GM19193 (cell line): ENCODE results near the gene ZMIZ1.

ENCODE experiments used
- POLR2A ChIP-seq: IDR thresholded peaks from 4 replicates; pipeline ENCODE4 v1.6.1; 2011; ENCODE audit not compliant: insufficient read depth, insufficient read length; ENCODE audit errors: extremely low read depth

Gene ZMIZ1

DNA sequence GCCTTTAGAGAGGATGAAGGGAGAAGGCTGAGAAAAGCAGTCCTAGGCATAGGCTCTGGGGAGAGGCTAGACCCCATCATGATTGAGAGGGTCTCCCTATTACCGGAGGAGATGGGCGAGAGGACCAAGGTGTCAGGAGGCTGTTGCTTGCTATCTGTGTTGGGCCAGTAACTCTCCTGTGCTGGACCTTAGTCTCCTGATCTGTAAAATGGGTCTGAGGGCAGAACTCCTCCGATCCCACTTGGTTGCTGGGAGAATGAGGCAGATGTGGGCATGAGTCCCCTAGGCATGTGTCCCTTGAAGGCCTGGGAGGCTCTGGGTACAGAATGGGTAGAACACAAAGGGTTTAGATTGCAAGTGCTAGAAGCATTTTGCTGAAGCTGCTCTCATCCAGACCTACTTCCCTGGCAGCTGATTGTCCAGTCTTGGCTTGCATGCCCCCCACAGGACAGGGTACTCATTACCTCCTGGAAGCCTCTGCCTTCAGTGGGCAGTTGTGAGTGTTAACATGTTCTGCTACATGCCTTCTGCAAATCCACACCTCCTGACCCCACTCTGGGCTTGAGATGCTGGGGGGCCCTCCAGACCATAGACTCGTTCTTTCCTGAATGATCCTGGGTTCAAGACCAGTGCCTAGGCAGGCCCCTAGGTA, 4.4 kb downstream of the ZMIZ1 start:
- no peak for TF ChIP-seq POLR2A

DNA sequence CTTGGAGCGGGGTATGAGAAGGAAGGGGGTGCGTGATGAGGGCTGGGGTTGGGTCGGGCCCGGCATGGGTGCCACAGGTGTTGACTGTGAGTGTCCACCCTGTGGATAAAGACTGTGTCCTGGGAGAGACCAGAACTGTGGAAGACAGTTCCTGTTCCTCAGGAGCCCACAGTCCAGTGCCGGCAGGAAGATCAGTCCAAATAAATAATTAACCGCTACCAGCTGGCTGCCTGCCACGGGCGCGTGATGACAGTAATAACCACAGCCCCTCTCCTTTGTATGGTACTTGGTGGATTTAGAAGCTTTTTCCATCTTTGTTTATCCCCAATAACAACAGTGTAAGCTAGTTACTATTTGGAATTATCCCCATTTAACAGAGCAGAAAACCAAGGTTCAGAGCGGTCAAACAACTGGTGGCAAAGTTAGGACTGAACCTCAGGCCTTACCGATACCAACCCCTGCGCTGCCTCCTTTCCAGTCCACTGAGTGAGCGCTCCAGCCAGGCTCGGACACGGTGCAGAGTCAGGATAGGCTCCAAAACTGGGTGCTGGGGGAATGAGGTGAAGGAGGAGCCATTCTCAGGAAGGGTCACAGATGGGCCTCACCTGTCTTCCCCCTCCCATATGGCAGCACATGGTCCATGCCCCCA, 5.1 kb downstream of the ZMIZ1 start:
- no peak for TF ChIP-seq POLR2A

DNA sequence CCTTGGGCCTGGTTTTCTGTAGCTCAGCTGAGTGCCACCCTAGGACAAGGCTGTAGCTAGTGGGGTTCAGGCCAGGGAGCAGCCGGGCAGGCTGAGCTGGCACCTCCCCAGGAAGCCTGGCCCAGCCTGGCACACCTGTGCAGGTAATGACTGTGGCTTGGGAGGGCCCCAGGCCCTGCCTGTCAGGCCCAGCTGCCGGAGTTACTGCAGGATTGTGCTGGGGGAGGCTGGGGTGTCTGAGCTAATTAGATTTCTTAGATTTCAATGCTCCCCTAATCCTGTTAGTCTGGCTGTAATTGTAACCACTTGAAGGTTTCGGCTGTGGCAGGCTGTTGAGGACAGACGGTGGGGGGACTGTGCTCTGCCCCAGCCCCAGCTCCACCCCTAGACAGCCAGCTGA, 6.0 kb downstream of the ZMIZ1 start:
- no peak for TF ChIP-seq POLR2A

- no peak for TF ChIP-seq POLR2A
Measured at GRCh38 chr10:79075418-79075817, 6.7 kb downstream of the ZMIZ1 start.

DNA sequence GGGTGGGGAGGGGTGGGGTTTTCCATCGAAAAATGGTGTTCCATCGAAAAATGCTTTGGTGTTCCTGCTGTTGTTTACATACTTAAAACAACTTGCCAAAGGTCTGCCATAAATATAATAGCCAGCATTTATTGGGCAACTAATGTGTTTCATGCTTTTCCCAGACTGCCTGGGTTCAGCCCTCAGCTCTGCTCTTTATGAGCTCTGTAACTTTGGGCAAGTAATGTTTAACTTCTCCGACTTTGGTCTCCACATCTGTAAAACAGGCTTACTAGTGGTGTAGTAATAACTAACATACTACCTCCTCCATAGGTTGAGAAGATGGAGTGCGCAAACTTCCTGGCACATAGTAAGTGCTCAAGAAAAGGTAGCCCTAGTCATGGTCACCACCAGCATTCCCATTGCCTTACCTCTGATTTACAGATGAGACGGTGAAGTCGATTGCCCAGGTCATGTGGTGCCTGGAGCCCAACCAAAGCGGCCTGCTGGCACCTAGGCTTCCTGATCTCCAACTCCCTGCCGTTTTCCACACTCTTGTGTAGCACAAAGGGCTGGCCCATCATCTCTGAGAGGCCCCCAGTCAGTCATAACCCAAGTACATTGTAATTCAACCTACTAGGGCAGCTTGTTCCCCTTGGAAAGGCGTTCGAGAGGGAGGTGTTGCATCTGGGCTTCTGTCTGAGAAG, 8.9 kb downstream of the ZMIZ1 start:
- TF ChIP-seq POLR2A = no peak

DNA sequence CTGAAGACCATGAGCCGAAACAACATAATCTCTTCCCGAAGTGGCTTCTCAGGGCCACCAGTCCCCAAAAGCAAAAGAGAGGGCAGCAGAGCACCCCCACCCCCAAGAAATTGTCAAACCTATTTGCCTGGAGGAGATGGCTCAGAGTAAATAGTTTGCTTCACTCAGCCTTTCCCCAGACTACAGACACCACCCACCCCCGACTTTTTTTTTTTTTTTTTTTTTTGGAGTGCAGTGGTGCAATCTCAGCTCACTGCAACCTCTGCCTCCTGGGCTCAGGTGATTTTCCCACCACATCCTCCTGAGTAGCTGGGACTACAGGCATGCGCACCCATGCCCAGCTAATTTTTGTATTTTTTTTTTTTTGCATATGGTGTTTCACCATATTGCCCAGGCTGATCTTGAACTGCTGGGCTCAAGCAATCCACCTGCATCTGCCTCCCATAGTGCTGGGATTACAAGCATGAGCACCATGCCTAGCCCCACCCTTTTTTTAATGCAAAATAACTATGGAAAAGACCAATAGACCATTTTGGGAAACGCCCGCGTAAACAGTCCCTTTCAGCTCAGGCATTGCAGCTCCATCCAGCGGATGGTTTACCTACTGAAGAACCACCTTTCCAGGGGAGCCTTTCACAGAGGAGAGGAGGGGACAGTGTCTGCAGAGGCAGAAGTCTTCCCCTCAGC, 9.7 kb downstream of the ZMIZ1 start:
- TF ChIP-seq POLR2A = no peak

DNA sequence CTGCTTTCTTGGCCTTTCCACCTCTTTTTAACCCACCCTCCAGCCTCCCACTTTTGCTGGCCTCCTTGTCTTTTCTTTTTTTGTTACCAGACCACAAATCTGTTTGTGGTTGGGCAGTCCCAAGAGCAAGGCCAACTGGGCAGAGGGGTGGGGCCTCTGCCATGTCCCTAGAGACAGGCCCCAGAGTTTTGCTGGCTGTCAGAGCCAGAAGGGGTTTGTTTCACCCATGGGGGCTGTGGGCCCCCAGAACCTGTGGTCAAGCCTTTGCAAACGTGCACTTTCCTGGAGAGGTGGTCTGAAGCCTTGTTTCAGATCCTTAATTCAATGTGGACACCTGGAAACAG, 10.3 kb downstream of the ZMIZ1 start:
- no peak for TF ChIP-seq POLR2A

GRCh38 chr10:79079490-79080355, 11.0 kb downstream of the ZMIZ1 start:
- no peak for TF ChIP-seq POLR2A

DNA sequence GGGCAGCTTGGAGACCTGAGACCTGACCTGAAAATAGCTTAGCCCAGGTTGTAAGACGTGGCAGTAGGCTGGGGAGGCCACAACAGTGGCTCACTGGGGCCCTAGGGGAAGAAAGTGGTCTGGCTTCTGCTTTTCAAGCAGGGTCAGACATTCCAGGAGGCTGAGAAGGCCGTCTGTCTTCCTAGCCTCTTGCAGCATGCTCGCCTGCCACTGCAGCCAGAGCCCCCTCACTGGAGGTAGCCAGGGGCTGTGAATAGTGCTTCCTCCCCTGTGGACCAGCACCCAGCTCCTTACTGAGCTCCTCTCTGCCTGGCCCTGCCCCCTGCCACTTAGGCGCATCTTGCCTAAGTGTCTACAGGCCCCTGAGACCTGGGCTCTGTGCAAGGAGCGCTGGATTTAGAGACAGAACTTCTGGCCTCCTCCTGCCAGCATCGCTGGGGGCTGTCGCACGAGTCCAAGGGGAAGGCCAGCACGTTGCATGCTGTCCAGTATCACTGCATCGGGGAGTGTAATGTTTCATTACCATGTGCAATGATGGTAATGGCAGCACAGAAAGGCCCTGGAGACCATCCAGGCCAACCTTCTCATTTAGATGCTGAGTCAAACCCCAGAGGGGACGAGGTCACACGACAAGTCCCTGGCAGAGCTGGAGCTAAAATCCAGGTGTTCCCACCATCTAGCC, 12.7 kb downstream of the ZMIZ1 start:
- no peak for TF ChIP-seq POLR2A

DNA sequence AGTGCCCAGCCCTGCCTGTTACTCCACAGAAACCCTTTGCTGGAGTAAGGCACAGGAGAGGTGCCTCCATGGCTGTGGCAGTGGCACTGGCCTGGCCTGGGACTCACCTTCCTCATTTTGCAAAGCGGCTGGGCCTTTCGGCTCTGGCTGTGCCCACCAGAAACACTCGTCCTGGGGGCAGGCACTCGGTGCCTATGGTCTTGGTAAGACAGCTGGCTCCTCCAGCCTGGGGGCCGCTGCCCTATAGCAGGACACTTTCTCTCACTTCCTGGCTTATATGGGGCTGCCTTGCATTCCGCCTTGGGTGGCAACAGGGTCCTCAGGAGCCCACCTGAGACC, 13.2 kb downstream of the ZMIZ1 start:
- no peak for TF ChIP-seq POLR2A

GRCh38 chr10:79082631-79083596, 14.1 kb downstream of the ZMIZ1 start:
- no peak for TF ChIP-seq POLR2A

GRCh38 chr10:79084012-79084971, 15.5 kb downstream of the ZMIZ1 start:
- TF ChIP-seq POLR2A = no peak

GRCh38 chr10:79084972-79085597, 16.3 kb downstream of the ZMIZ1 start:
- no peak for TF ChIP-seq POLR2A
